Skin epidermis (tissue), 12 donors: Measurements from ENCODE around the gene SLC39A12.

Experiments used
- H3K27ac ChIP-seq, 21 experiments: fragments of 200-600 bp; sonication (generic) in 11 of 21; one replicate each; pipeline ENCODE4 v1.5.0; 2020; ENCODE audit warnings: mild to moderate bottlenecking in 3 of 21, inconsistent platforms in 2 of 21, moderate library complexity in 2 of 21
- H3K4me3 ChIP-seq, 7 experiments: fragments of 200-600 bp; sonication (generic) in 2 of 7; one replicate each; pipeline ENCODE4 v1.5.0; 2020; ENCODE audit warnings: inconsistent platforms in 2 of 7, mild to moderate bottlenecking in 2 of 7, moderate library complexity in 1 of 7

The SLC39A12 gene

GRCh38 chr10:17959870-17960269, 8.2 kb downstream of the SLC39A12 start:
- no peak overlapping the region for H3K27ac ChIP-seq
- no peak overlapping the region for H3K4me3 ChIP-seq

- Histone ChIP-seq H3K27ac (no peak overlapping the region), H3K4me3 (no peak overlapping the region)
Measured at GRCh38 chr10:17961551-17962422, 10.1 kb downstream of the SLC39A12 start.

GRCh38 chr10:17963431-17963830, 11.7 kb downstream of the SLC39A12 start:
- Histone ChIP-seq H3K27ac (no peak overlapping the region), H3K4me3 (no peak overlapping the region)

GRCh38 chr10:17965649-17966235, 14.0 kb downstream of the SLC39A12 start:
- Histone ChIP-seq H3K4me3 (no peak overlapping the region), H3K27ac (no peak overlapping the region)

GRCh38 chr10:17974505-17974904, 22.8 kb downstream of the SLC39A12 start:
- no peak overlapping the region for H3K4me3 ChIP-seq
- no peak overlapping the region for H3K27ac ChIP-seq

- H3K4me3 ChIP-seq: no peak overlapping the region
- no peak overlapping the region for H3K27ac ChIP-seq
Measured at GRCh38 chr10:17980846-17981565, 29.3 kb downstream of the SLC39A12 start.

GRCh38 chr10:17981766-17982380, 30.2 kb downstream of the SLC39A12 start:
- H3K4me3 ChIP-seq: no peak overlapping the region
- H3K27ac ChIP-seq: no peak overlapping the region

GRCh38 chr10:17984056-17984455, 32.3 kb downstream of the SLC39A12 start:
- Histone ChIP-seq H3K4me3 (no peak overlapping the region), H3K27ac (no peak overlapping the region)

GRCh38 chr10:17984563-17984962, 32.8 kb downstream of the SLC39A12 start:
- H3K27ac ChIP-seq: no peak overlapping the region
- no peak overlapping the region for H3K4me3 ChIP-seq

- Histone ChIP-seq H3K27ac (no peak overlapping the region), H3K4me3 (no peak overlapping the region)
Measured at GRCh38 chr10:17989908-17990767, 38.4 kb downstream of the SLC39A12 start.

- Histone ChIP-seq H3K27ac (no peak overlapping the region), H3K4me3 (no peak overlapping the region)
Measured at GRCh38 chr10:17992266-17992665, 40.5 kb downstream of the SLC39A12 start.

GRCh38 chr10:17993361-17993760, 41.6 kb downstream of the SLC39A12 start:
- no peak overlapping the region for H3K4me3 ChIP-seq

GRCh38 chr10:18000601-18001000, 48.9 kb downstream of the SLC39A12 start:
- no peak overlapping the region for H3K27ac ChIP-seq
- no peak overlapping the region for H3K4me3 ChIP-seq

More at GRCh38 chr10:17993361-17993760, 41.6 kb downstream of the SLC39A12 start:
- H3K27ac ChIP-seq: no peak overlapping the region

GRCh38 chr10:18005445-18005780, 53.7 kb downstream of the SLC39A12 start:
- peak overlapping the region in 2 of 21 experiments; percentile 23 to 34 for H3K27ac ChIP-seq
- no peak overlapping the region for H3K4me3 ChIP-seq

- H3K4me3 ChIP-seq: no peak overlapping the region
- peak overlapping the region in 1 of 21 experiments; percentile 23 for H3K27ac ChIP-seq
Measured at GRCh38 chr10:18005781-18006456, 54.2 kb downstream of the SLC39A12 start.

- H3K27ac ChIP-seq: no peak overlapping the region
- H3K4me3 ChIP-seq: no peak overlapping the region
Measured at GRCh38 chr10:18008986-18009385, 57.3 kb downstream of the SLC39A12 start.

- Histone ChIP-seq H3K4me3 (no peak overlapping the region), H3K27ac (no peak overlapping the region)
Measured at GRCh38 chr10:18010050-18010449, 58.3 kb downstream of the SLC39A12 start.

GRCh38 chr10:18020523-18020922, 68.8 kb downstream of the SLC39A12 start:
- H3K4me3 ChIP-seq: no peak overlapping the region
- no peak overlapping the region for H3K27ac ChIP-seq
